ENCODE measurements around the gene DNAL4. TPM values are rescaled to one million over a fixed set of nuclear protein-coding genes. Genes with fewer than 3 reads are reported as not detected.

Gene DNAL4
- total RNA-seq, 2 experiments from 2014 or later: 5.5 to 6.0 TPM

GRCh38 chr22:38732251-38732815 is 61.6 kb downstream of the DNAL4 start:
- ChIA-PET CTCF (interaction anchor here (1.1 to 6.2 kb wide), 9 partner anchors 10 to 680 kb away, joined by 3 to 73 read pairs (median 8); no protein-coding TSS in a partner anchor), POLR2A (interaction anchor here (0.5 to 41.0 kb wide), 3 partner anchors 8 to 102 kb away, joined by 3 to 905 read pairs (median 905); partner anchors contain the start of genes GTPBP1 and SUN2)
- H3K27me3 Mint-ChIP-seq: no peaks in the 10 kb centered on the region
- peaks cover 46% of the 10 kb centered on the region for H3K36me3 Mint-ChIP-seq (ENCODE audit: low read depth)
- TF ChIP-seq CTCF (IDR thresholded peaks at IDR 0.05): no peak
- DNase-seq: no peak
- H3K4me1 Mint-ChIP-seq (ENCODE audit: low read depth): peaks cover 31% of the 10 kb centered on the region
- H3K9me3 Mint-ChIP-seq: no peaks in the 10 kb centered on the region
- H3K4me3 Mint-ChIP-seq: no peak overlapping the region
- ATAC-seq: no peak
- no peak overlapping the region for H3K27ac Mint-ChIP-seq
- intact Hi-C loops (cut with micrococcal nuclease): no loop called here

- TF ChIP-seq CTCF (IDR thresholded peaks at IDR 0.05): no peak
- ChIA-PET CTCF (interaction anchor here (1.5 to 6.2 kb wide), 5 partner anchors 10 to 37 kb away, joined by 4 to 73 read pairs (median 33); no protein-coding TSS in a partner anchor), POLR2A (interaction anchor here (0.5 to 41.0 kb wide), 4 partner anchors 8 to 103 kb away, joined by 3 to 905 read pairs (median 454); partner anchors contain the start of genes GTPBP1 and SUN2)
- Mint-ChIP-seq H3K36me3 (ENCODE audit: low read depth) (peaks cover 43% of the 10 kb centered on the region), H3K27me3 (no peaks in the 10 kb centered on the region), H3K9me3 (no peaks in the 10 kb centered on the region), H3K4me3 (no peak overlapping the region), H3K27ac (no peak overlapping the region), H3K4me1 (ENCODE audit: low read depth) (peaks cover 26% of the 10 kb centered on the region)
- ATAC-seq (no peak), DNase-seq (no peak)
- intact Hi-C loops (cut with micrococcal nuclease): no loop called here
These were observed 62.2 kb downstream of the DNAL4 start for GRCh38 chr22:38731703-38732161.

GRCh38 chr22:38730411-38730871 is 63.5 kb downstream of the DNAL4 start:
- intact Hi-C loops (cut with micrococcal nuclease): no loop called here
- no peak for DNase-seq
- H3K4me3 Mint-ChIP-seq: no peak overlapping the region
- peaks cover 15% of the 10 kb centered on the region for H3K4me1 Mint-ChIP-seq (ENCODE audit: low read depth)
- no peak for ATAC-seq
- ChIA-PET CTCF (interaction anchor here (1.5 kb wide), 1 partner anchor 38 kb away, joined by 4 read pairs; no protein-coding TSS in a partner anchor), POLR2A (interaction anchor here (2.4 to 41.0 kb wide), 3 partner anchors 7 to 30 kb away, joined by 6 to 905 read pairs (median 905); partner anchors contain the start of genes GTPBP1, JOSD1 and SUN2)
- peaks cover 43% of the 10 kb centered on the region for H3K36me3 Mint-ChIP-seq (ENCODE audit: low read depth)
- no peak for TF ChIP-seq CTCF (IDR thresholded peaks at IDR 0.05)
- no peaks in the 10 kb centered on the region for H3K9me3 Mint-ChIP-seq
- H3K27me3 Mint-ChIP-seq: no peaks in the 10 kb centered on the region
- H3K27ac Mint-ChIP-seq: no peak overlapping the region

GRCh38 chr22:38729946-38730345 is 64.0 kb downstream of the DNAL4 start:
- no peak for TF ChIP-seq CTCF (IDR thresholded peaks at IDR 0.05)
- H3K27me3 Mint-ChIP-seq: no peaks in the 10 kb centered on the region
- no peak overlapping the region for H3K4me3 Mint-ChIP-seq
- ChIA-PET POLR2A (interaction anchor here (2.4 to 41.0 kb wide), 3 partner anchors 6 to 30 kb away, joined by 6 to 905 read pairs (median 905); partner anchors contain the start of genes GTPBP1, JOSD1 and SUN2), CTCF (interaction anchor here (0.7 to 1.0 kb wide), 3 partner anchors 22 to 140 kb away, joined by 3 to 4 read pairs (median 3); no protein-coding TSS in a partner anchor)
- peaks cover 10% of the 10 kb centered on the region for H3K4me1 Mint-ChIP-seq (ENCODE audit: low read depth)
- ATAC-seq (no peak), DNase-seq (no peak)
- no peaks in the 10 kb centered on the region for H3K9me3 Mint-ChIP-seq
- H3K27ac Mint-ChIP-seq: no peak overlapping the region
- H3K36me3 Mint-ChIP-seq (ENCODE audit: low read depth): peaks cover 47% of the 10 kb centered on the region
- intact Hi-C loops (cut with micrococcal nuclease): no loop called here

Data from activated CD8-positive, alpha-beta T cell treated with anti-CD3 and anti-CD28 coated beads for 36 hours (primary cell).